ENCODE results near the gene ABTB2.

The ABTB2 gene

DNA sequence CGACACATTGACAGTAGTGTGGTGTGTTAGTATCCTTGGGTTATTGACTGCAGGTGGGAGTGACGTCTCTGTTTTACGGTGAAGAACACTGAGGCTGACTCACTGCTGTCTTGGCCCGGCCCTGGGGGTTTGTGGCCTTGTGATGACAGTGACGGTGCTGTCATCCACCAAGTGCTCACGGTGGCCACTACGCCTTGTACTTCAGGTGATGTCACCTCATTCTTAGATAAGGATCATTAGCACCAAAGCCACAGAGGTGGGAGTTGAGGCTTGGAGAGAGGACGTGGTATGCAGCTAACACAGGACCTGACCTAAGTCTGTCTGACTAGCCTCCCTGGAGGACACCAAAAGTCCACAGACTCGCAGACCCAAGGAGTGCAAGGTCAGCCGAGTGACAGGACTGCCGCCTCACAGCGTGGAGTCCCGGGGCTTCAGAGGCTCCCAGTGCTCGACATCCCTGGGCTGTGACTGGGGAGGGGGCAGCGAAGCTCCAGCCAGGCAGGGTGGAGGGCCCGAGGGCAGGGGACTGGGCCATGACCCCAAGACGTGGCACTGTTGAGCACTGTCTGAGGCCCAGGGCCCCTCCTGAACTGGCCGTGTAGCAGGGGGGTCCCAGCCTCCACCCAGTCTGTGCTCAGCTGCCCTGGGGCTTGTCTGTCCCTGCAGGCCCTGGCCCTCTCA is 195.9 kb downstream of the ABTB2 start:
- peaks cover 26% of the 10 kb centered on the region for H3K36me3 Mint-ChIP-seq

DNA sequence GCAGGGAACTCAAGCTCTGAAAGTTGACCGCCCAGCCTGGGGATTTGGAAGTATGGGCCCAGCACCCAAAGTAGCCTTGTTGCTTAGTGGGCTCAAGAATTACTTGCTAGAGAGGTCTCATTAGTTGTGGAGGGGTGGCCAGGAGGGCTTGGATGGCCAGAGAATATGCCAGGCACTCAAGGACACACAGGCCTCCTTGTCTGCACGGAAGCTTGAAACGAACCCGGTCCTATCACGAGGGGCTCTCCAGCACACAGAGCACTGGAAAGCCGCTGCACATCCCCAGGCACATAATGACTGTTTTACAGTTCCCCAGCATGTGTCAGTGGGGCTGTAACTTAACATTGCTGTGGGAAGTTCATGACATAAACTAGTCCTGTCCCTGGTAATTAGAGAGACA is 196.4 kb downstream of the ABTB2 start:
- no peak overlapping the region for H3K4me3 Mint-ChIP-seq
- no peaks in the 10 kb centered on the region for H3K9me3 Mint-ChIP-seq
- peaks cover 25% of the 10 kb centered on the region for H3K4me1 Mint-ChIP-seq
- ATAC-seq: no peak
- no peak overlapping the region for H3K27ac Mint-ChIP-seq
- DNase-seq (ENCODE audit: low spot score in 2 of 2): no peak
- H3K36me3 Mint-ChIP-seq: peaks cover 31% of the 10 kb centered on the region

More for the DNA sequence above, 195.9 kb downstream of the ABTB2 start:
- ATAC-seq: peak; percentile 97
- DNase-seq (ENCODE audit: low spot score in 2 of 2): peak in 1 of 2 donors; percentile 21
- Mint-ChIP-seq H3K9me3 (no peaks in the 10 kb centered on the region), H3K4me1 (peaks cover 25% of the 10 kb centered on the region), H3K27ac (no peak overlapping the region), H3K4me3 (no peak overlapping the region)

- DNase-seq (ENCODE audit: low spot score in 2 of 2) (no peak), ATAC-seq (no peak)
- Mint-ChIP-seq H3K9me3 (no peaks in the 10 kb centered on the region), H3K36me3 (peaks cover 31% of the 10 kb centered on the region), H3K4me3 (no peak overlapping the region), H3K4me1 (peaks cover 25% of the 10 kb centered on the region), H3K27ac (no peak overlapping the region)
Measured at GRCh38 chr11:34160791-34161190, 197.0 kb downstream of the ABTB2 start.

DNA sequence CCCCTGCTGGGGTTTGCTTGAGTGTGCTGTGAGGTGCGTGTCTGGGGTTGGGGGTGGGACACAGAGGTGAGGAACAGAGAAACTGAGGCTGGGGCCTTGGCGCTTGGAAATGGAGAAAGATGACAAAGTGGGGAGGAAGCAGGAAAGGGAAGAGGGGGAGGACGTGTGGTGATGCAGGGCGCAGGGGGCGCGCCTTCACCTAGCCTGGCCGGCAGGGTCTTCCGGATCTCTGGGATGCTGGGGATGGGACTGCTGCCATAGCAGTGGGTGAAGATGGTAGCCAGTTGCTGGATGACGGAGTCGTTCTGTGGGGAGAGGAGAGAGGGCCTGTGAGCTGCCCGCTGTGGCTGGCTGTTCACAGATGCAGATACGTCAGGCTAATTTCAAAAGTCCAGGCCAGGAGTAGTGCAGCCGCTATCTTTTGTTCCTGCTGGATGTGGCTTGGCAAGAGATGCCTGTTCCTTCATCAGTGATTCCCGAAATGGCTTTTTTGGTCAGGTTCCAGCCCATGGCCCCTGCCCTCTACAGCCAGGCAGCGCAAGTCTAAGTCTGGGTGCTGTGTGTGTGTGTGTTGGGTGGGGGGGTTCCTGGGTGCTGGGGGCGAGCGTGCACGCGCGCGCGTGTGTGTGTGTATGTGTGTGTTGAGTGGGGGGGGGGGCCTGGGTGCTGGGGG is 197.6 kb downstream of the ABTB2 start:
- no peak overlapping the region for H3K4me3 Mint-ChIP-seq
- no peak for DNase-seq (ENCODE audit: low spot score in 2 of 2)
- H3K4me1 Mint-ChIP-seq: peaks cover 25% of the 10 kb centered on the region
- no peak overlapping the region for H3K27ac Mint-ChIP-seq
- H3K36me3 Mint-ChIP-seq: peaks cover 31% of the 10 kb centered on the region
- H3K9me3 Mint-ChIP-seq: no peaks in the 10 kb centered on the region
- no peak for ATAC-seq

DNA sequence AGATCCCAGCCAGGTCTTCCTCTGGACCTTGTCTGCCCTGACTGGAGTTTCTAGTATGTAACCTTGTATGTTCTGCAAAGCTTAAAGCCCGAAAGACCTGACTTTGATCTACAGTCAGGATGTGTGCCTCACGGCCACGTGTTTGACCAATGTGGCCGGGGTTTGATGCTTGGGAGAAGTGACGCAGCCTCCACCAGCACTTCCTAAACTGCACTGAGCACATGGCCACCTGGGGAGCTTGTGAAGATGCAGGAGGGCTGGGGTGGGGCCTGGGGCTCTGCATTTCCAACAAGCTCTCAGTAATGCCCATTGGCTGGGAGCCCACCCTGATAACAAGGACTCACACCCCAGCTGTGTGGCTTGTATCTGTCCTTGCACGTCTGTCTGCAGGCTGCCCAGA is 199.1 kb downstream of the ABTB2 start:
- H3K4me1 Mint-ChIP-seq: peaks cover 25% of the 10 kb centered on the region
- H3K36me3 Mint-ChIP-seq: peaks cover 31% of the 10 kb centered on the region
- DNase-seq (ENCODE audit: low spot score in 2 of 2) (no peak), ATAC-seq (peak; percentile 9)
- no peaks in the 10 kb centered on the region for H3K9me3 Mint-ChIP-seq
- no peak overlapping the region for H3K4me3 Mint-ChIP-seq
- no peak overlapping the region for H3K27ac Mint-ChIP-seq

DNA sequence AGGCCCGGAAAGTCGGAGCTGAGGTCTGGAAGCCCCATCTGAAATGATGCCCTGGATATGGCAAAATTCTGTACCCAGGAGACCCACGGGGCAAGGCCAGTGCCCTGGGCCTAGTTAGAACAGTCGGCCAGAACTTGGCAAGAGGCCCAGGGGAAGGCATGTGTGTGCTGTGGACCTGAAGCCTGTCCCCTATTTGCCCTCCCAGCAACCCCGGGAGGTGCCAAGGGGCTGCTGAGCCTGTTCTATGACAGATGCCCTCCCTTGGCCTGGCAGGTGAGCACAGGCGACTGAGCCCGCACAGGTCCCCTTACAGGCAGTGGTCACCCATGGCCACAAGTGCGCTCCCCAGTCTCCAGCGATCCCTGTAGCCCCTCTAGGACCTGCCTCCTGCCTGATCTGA is 200.6 kb downstream of the ABTB2 start:
- Mint-ChIP-seq H3K27ac (no peak overlapping the region), H3K4me1 (peaks cover 25% of the 10 kb centered on the region), H3K36me3 (peaks cover 38% of the 10 kb centered on the region), H3K9me3 (no peaks in the 10 kb centered on the region), H3K4me3 (no peak overlapping the region)
- no peak for DNase-seq (ENCODE audit: low spot score in 2 of 2)
- ATAC-seq: no peak

GRCh38 chr11:34155757-34156062 is 202.1 kb downstream of the ABTB2 start:
- H3K9me3 Mint-ChIP-seq: no peaks in the 10 kb centered on the region
- ATAC-seq (no peak), DNase-seq (ENCODE audit: low spot score in 2 of 2) (no peak)
- no peak overlapping the region for H3K4me3 Mint-ChIP-seq
- peaks cover 29% of the 10 kb centered on the region for H3K36me3 Mint-ChIP-seq
- peaks cover 14% of the 10 kb centered on the region for H3K4me1 Mint-ChIP-seq
- peak overlapping the region; percentile 37 for H3K27ac Mint-ChIP-seq

DNA sequence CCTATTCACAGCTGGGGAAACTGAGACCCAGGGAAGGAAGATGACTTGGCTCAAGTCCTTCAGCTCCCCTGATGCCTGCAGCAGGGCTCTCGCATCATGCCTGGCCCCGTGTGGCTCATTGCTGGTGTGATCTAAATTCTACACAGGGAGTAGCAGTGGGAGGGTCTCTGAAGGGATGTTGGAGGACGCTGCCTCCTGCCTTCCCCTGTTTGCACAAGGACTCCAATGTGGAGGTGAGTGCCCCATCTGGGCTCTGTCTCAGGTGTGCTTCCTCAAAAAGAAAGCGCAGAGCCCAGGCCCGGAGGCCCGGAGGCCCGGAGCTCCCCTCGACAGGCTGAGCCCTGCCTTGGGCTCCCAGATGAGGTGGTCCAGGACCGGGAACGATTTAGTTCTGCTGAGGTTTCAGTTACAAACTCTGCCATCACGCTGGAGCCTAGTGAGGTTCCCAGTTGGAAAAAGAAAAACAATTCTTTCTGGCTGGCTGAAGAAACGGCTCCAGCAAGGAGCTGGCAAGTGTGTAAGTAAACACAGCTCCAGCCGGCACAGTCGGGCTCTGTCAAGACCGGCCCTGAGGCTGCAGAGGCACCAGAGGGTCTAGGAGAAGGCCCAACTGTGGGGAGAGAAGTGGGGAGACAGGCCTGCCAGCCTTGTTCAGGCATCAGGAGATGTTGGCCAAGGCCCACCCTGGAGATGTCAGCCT is 202.6 kb downstream of the ABTB2 start:
- ATAC-seq (no peak), DNase-seq (ENCODE audit: low spot score in 2 of 2) (no peak)
- H3K36me3 Mint-ChIP-seq: peaks cover 26% of the 10 kb centered on the region
- no peaks in the 10 kb centered on the region for H3K9me3 Mint-ChIP-seq
- H3K4me3 Mint-ChIP-seq: no peak overlapping the region
- no peak overlapping the region for H3K27ac Mint-ChIP-seq
- peaks cover 14% of the 10 kb centered on the region for H3K4me1 Mint-ChIP-seq

DNA sequence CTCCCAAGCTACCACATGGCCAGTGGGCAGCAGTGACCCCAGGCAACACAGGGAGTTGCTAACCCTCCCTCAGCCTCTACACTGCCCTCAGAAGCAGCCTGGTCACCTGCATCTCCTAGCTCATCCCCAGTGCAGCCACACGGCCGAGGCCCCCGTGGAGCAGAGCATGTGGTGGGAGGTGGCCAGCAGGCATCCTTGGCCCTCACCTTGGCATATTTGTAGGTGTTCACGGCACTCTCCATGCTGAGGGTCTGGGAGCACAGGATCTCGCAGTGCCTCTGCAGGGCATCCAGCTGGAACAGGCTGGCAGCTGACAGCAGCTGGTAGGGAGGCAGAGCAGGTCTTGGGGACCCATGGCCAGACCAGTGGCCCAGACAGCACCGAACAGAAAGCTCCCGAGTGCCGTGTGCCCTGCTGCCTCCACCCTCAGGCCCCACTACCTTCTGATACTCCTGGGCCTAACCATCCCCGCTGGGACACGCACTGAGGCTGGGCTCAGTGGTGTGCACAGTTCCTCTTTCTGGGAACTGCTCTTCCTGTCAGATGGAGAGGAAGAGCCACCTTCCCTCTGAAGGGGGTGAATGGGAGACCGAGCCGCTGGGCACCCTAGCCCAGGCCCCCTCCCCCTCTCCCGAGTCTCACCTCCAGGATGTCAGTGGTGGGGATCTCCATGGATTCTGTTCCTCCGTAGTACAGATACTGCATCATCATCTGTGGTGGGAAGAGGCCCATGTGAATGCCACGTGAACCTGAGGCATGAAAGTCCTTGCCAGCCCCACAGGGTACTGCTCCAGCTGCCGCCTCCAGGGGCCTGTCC is 203.5 kb downstream of the ABTB2 start:
- Mint-ChIP-seq H3K36me3 (peaks cover 28% of the 10 kb centered on the region), H3K4me3 (no peak overlapping the region), H3K27ac (no peak overlapping the region), H3K4me1 (peaks cover 8% of the 10 kb centered on the region), H3K9me3 (no peaks in the 10 kb centered on the region)
- ATAC-seq (no peak), DNase-seq (ENCODE audit: low spot score in 2 of 2) (no peak)

- Mint-ChIP-seq H3K36me3 (peaks cover 43% of the 10 kb centered on the region), H3K4me3 (no peak overlapping the region), H3K27ac (peak overlapping the region; percentile 38), H3K4me1 (no peaks in the 10 kb centered on the region), H3K9me3 (no peaks in the 10 kb centered on the region)
- no peak for DNase-seq (ENCODE audit: low spot score in 2 of 2)
- no peak for ATAC-seq
Measured at GRCh38 chr11:34151916-34152845, 205.6 kb downstream of the ABTB2 start.

DNA sequence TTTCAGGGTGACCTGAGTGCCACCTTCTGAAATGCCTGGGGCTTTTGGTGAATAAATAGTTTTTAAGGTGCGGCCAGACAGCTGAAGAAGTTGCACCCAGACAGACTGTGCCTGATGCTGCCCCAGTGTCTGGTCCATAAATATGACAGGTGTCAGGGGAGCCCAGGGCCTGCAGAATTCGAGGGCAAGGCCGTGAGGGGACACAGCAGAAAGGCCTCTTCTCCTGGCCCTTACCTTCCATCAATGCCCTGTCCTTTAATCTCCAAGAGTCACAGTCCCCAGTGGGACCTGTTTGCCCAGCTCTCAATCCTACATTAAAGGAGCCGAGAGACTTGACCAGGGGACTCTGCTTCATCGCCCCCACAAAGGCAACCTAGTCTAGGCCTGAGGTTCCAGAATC is 206.6 kb downstream of the ABTB2 start:
- no peak for DNase-seq (ENCODE audit: low spot score in 2 of 2)
- ATAC-seq: no peak
- Mint-ChIP-seq H3K4me1 (no peaks in the 10 kb centered on the region), H3K9me3 (no peaks in the 10 kb centered on the region), H3K4me3 (no peak overlapping the region), H3K36me3 (peaks cover 46% of the 10 kb centered on the region), H3K27ac (no peak overlapping the region)

GRCh38 chr11:34150494-34151151 is 207.2 kb downstream of the ABTB2 start:
- no peak overlapping the region for H3K27ac Mint-ChIP-seq
- DNase-seq (ENCODE audit: low spot score in 2 of 2) (no peak), ATAC-seq (no peak)
- no peaks in the 10 kb centered on the region for H3K4me1 Mint-ChIP-seq
- no peaks in the 10 kb centered on the region for H3K9me3 Mint-ChIP-seq
- peaks cover 51% of the 10 kb centered on the region for H3K36me3 Mint-ChIP-seq
- H3K4me3 Mint-ChIP-seq: no peak overlapping the region

GRCh38 chr11:34149786-34150185 is 208.0 kb downstream of the ABTB2 start:
- no peak for DNase-seq (ENCODE audit: low spot score in 2 of 2)
- ATAC-seq: peak; percentile 39
- H3K9me3 Mint-ChIP-seq: no peaks in the 10 kb centered on the region
- no peak overlapping the region for H3K4me3 Mint-ChIP-seq
- peaks cover 60% of the 10 kb centered on the region for H3K36me3 Mint-ChIP-seq
- no peaks in the 10 kb centered on the region for H3K4me1 Mint-ChIP-seq
- no peak overlapping the region for H3K27ac Mint-ChIP-seq

- no peaks in the 10 kb centered on the region for H3K4me1 Mint-ChIP-seq
- no peak for ATAC-seq
Measured at GRCh38 chr11:34149274-34149673, 208.5 kb downstream of the ABTB2 start.

More at GRCh38 chr11:34149274-34149673, 208.5 kb downstream of the ABTB2 start:
- no peak overlapping the region for H3K27ac Mint-ChIP-seq
- H3K4me3 Mint-ChIP-seq: no peak overlapping the region
- DNase-seq (ENCODE audit: low spot score in 2 of 2): no peak
- peaks cover 65% of the 10 kb centered on the region for H3K36me3 Mint-ChIP-seq
- no peaks in the 10 kb centered on the region for H3K9me3 Mint-ChIP-seq
